K562 treated with DMSO at 1 percent for 48 hours (cell line): ENCODE data around the gene CHRNA5. TPM values are rescaled to one million over a fixed set of nuclear protein-coding genes. Genes with fewer than 3 reads are reported as not detected.

Experiments
- total RNA-seq: library from RNA; unstranded; fragments of 300-600 nt; gene quantifications from 2 replicates; pipeline ENCODE4 v1.2.3, GENCODE V29; 2022; ENCODE audit warnings: low replicate concordance; ENCODE audit errors: extremely low read depth

The CHRNA5 gene
- total RNA-seq: not detected in 2 replicates

GRCh38 chr15:78565097-78565950 is at the start of gene CHRNA5:
TSS of gene CHRNA5 (plus strand) at chr15:78565520. CDS start at chr15:78565720, 200 bp downstream.

GRCh38 chr15:78540141-78540870 is 25.0 kb upstream of the CHRNA5 start, which contains the start of gene PSMA4:
TSS of gene PSMA4 (plus strand) at chr15:78540444. CDS start at chr15:78541928, 1,484 bp downstream.

DNA sequence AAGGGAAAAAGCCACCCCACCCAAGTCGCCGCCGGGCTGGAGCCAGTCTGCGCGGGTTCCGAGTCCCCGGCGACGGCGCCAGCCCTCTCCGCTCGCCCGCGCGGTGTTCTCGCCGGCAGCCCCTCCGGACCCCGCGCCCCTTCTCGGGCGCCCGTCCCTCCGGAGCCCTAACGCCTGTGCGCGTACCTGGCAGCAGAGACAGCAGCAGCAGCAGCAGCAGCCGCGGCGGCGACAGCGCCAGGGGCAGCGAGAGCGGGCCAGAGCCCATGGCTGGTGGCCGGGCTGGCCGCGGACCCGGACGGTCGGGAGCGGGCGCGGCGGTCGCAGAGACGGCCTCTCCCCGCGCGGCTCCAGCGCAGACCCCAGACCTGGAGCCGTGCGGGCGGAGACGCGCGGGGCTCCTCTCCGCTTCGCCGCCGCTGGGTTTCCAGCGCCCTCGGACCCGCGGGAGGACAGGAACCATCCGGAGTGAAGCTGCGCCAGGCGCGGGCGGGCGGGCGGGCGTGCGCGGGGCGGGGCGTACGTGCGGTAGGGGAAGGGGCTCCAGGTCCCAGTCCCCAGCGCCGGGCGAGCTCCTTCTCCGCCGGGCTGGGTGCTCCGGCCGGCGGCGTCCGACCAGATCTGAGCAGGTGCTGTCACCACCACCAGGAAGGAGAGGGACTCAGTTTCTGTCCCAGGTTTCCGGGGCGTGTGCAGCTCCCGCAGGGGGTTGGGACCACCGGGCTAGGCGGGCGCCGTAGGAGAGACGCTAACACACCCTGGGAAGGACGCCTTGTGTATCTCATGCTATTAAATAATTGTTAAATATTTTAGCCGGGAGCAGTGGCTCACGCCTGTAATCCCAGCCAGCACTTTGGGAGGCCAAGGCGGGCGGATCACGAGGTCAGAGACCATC is 55.5 kb downstream of the CHRNA5 start, which contains the start of gene CHRNA3:
Gene CHRNA3, minus strand, starts transcription at position 470 of the 895 bp plus-strand sequence. Its CDS starts 202 bp downstream, at position 268.

GRCh38 chr15:78641102-78641748 is 75.9 kb downstream of the CHRNA5 start, which contains the start of gene CHRNB4:
TSS of gene CHRNB4 (minus strand) at chr15:78641210. CDS start at chr15:78641133, 77 bp downstream.

Other genes with a start within 250 kb of the CHRNA5 start
- gene CRABP1, start 225.2 kb upstream of the CHRNA5 start, total RNA-seq: not detected in 2 replicates
- gene IREB2, start 127.3 kb upstream of the CHRNA5 start, total RNA-seq: not detected in 2 replicates
- not detected in 2 replicates for gene HYKK, start 57.9 kb upstream of the CHRNA5 start, total RNA-seq
- 632 TPM in 1 of 2 replicates, not detected in the other for gene PSMA4, start 25.1 kb upstream of the CHRNA5 start, total RNA-seq
- gene CHRNA3, start 55.5 kb downstream of the CHRNA5 start, total RNA-seq: not detected in 2 replicates
- not detected in 2 replicates for gene CHRNB4, start 75.7 kb downstream of the CHRNA5 start, total RNA-seq
- not detected in 2 replicates for gene ADAMTS7, start 245.9 kb downstream of the CHRNA5 start, total RNA-seq